ENCODE results near the gene PWWP2B.

Gene PWWP2B

DNA sequence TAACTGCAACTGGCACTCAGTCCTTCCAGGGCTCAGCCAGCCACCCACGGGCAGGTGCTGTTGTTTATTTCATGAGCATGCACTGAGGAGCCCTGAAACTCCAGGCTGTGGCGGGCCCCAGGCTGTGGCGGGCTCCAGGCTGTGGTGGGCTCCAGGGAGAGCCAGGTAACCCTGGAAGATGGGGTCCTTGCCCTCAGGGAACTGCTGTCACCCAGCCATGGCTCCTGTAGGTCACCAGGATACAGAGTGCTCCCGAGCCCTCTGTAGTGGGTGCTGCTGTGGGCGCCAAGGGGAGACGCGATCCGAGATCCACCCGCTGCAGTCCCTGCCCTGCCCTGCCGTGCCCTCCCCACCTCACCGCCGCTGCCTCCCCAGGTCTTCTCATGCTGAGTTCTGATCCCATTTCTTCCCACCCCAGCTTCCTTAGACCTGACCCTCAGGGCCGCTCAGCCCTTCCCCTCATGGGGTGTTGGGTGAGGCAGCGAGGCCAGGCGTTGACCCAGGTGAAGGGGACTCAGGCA lies 35.4 kb upstream of the PWWP2B start:
- H3K9ac ChIP-seq, result no peak overlapping the region
- peaks cover 15% of the 10 kb centered on the region; the same call in 1 of the 2 replicates for H3K27me3 ChIP-seq (ENCODE audit: insufficient read depth, low read depth)
- no peak overlapping the region for H2AFZ ChIP-seq (ENCODE audit: low read depth)
- H3K79me2 ChIP-seq (ENCODE audit: insufficient read depth, low read depth), result no peaks in the 10 kb centered on the region
- no peaks in the 10 kb centered on the region for H3K36me3 ChIP-seq (ENCODE audit: insufficient read depth)
- H3K4me3 ChIP-seq (IDR thresholded peaks at IDR 0.05; ENCODE audit: insufficient read depth, low read depth, low read length), result no peak overlapping the region
- no peaks in the 10 kb centered on the region for H3K4me1 ChIP-seq (ENCODE audit: low read depth, poor library complexity, severe bottlenecking)
- H3K4me2 ChIP-seq, result no peak overlapping the region
- no peak overlapping the region for H3K27ac ChIP-seq
- TF ChIP-seq, protein P1, sequence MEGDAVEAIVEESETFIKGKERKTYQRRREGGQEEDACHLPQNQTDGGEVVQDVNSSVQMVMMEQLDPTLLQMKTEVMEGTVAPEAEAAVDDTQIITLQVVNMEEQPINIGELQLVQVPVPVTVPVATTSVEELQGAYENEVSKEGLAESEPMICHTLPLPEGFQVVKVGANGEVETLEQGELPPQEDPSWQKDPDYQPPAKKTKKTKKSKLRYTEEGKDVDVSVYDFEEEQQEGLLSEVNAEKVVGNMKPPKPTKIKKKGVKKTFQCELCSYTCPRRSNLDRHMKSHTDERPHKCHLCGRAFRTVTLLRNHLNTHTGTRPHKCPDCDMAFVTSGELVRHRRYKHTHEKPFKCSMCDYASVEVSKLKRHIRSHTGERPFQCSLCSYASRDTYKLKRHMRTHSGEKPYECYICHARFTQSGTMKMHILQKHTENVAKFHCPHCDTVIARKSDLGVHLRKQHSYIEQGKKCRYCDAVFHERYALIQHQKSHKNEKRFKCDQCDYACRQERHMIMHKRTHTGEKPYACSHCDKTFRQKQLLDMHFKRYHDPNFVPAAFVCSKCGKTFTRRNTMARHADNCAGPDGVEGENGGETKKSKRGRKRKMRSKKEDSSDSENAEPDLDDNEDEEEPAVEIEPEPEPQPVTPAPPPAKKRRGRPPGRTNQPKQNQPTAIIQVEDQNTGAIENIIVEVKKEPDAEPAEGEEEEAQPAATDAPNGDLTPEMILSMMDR (conservative IDR thresholded peaks at IDR 0.05; ENCODE audit: low read depth, low read length), result no peak
- H4K20me1 ChIP-seq (ENCODE audit: insufficient read depth), result no peaks in the 10 kb centered on the region

DNA sequence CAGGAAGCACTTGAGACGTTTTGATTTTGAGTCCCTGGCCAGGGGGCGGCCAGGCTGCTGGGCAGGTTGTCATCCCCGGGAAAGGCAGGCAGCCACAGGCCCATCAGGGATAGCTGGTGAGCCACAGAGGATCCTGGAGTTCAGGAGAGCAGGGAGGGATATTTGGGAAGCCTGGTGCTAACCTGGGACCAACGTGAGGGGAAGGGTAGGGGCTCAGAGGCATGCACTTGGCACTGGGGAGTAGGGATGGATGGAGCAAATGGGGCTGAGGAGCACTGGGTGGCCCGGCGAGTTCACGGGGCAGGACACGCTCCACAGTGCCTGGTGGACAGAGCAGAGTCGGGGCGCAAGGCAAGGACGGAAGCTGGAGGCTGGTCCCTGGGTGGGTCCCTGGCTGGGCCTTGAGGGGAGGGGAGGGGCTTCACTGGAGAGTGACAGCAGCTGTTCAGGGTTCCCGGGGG lies 34.8 kb upstream of the PWWP2B start:
- TF ChIP-seq, protein P1 (conservative IDR thresholded peaks at IDR 0.05; ENCODE audit: low read depth, low read length), result no peak
- Histone ChIP-seq H3K9ac (no peak overlapping the region), H3K4me1 (ENCODE audit: low read depth, poor library complexity, severe bottlenecking) (no peaks in the 10 kb centered on the region), H3K27ac (no peak overlapping the region), H3K79me2 (ENCODE audit: insufficient read depth, low read depth) (no peaks in the 10 kb centered on the region), H3K4me2 (no peak overlapping the region), H4K20me1 (ENCODE audit: insufficient read depth) (no peaks in the 10 kb centered on the region), H3K27me3 (ENCODE audit: insufficient read depth, low read depth) (peaks cover 15% of the 10 kb centered on the region; the same call in 1 of the 2 replicates), H3K4me3 (IDR thresholded peaks at IDR 0.05; ENCODE audit: insufficient read depth, low read depth, low read length) (no peak overlapping the region), H3K36me3 (ENCODE audit: insufficient read depth) (no peaks in the 10 kb centered on the region), H2AFZ (ENCODE audit: low read depth) (no peak overlapping the region)

DNA sequence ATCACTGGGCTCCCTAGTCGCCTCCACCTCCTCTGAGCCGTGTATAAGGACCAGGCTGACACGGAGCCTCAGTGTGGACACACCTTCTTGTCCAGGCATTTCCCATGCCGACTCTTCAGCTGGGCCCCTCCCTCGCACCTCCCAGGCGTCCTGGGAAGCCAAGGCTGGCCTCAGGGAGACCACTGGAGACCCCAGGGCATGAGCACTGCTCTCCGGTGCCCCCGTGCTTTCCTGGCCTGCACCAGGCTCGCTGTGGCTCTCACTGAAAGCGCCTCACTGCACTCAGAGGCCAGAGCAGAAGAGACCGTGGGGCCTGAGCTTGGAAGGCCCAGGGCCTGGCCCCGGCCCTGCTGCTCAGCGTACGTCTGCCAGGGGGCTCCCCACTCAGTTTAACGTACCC lies 33.6 kb upstream of the PWWP2B start:
- Histone ChIP-seq H3K4me1 (ENCODE audit: low read depth, poor library complexity, severe bottlenecking) (no peaks in the 10 kb centered on the region), H2AFZ (ENCODE audit: low read depth) (no peak overlapping the region), H3K27me3 (ENCODE audit: insufficient read depth, low read depth) (peaks cover 19% of the 10 kb centered on the region; the same call in 1 of the 2 replicates), H4K20me1 (ENCODE audit: insufficient read depth) (no peaks in the 10 kb centered on the region), H3K36me3 (ENCODE audit: insufficient read depth) (no peaks in the 10 kb centered on the region), H3K4me2 (no peak overlapping the region), H3K79me2 (ENCODE audit: insufficient read depth, low read depth) (no peaks in the 10 kb centered on the region), H3K9ac (no peak overlapping the region), H3K27ac (no peak overlapping the region), H3K4me3 (IDR thresholded peaks at IDR 0.05; ENCODE audit: insufficient read depth, low read depth, low read length) (no peak overlapping the region)
- TF ChIP-seq, protein P1 (conservative IDR thresholded peaks at IDR 0.05; ENCODE audit: low read depth, low read length), result no peak

DNA sequence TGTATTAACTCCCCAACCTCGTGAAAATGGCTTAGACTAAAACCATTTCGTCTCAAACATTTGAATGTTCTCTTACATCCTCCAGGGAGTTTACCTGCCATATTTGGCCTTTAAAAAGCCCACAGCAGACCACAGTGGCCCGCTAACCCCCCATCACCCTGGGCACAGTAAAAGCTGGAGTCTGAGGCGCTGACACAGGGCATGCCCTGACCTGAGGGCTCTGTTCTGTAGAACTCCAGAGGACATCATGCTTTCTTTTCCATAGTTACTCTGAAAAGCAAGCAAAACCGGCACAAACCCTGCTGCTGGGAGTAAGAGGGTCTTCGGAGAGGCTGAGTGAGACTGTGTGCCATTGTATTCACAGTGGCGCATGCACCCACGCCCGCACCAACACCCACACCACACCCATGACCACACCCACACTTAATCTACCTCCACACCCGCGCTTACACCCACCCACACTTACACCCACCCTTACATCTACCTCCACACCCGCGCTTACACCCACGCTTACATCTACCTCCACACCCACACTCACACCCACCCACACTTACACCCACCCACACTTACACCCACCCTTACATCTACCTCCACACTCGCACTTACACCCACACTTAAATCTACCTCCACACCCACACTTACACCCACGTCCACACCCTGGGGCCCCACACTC lies 32.9 kb upstream of the PWWP2B start:
- H3K4me1 ChIP-seq (ENCODE audit: low read depth, poor library complexity, severe bottlenecking), result no peaks in the 10 kb centered on the region
- no peak overlapping the region for H3K4me2 ChIP-seq
- no peak overlapping the region for H3K9ac ChIP-seq
- no peak overlapping the region for H3K27ac ChIP-seq
- H2AFZ ChIP-seq (ENCODE audit: low read depth), result no peak overlapping the region
- no peaks in the 10 kb centered on the region for H3K79me2 ChIP-seq (ENCODE audit: insufficient read depth, low read depth)
- H3K36me3 ChIP-seq (ENCODE audit: insufficient read depth), result no peaks in the 10 kb centered on the region
- peaks cover 25% of the 10 kb centered on the region; the same call in 1 of the 2 replicates for H3K27me3 ChIP-seq (ENCODE audit: insufficient read depth, low read depth)
- no peak overlapping the region for H3K4me3 ChIP-seq (IDR thresholded peaks at IDR 0.05; ENCODE audit: insufficient read depth, low read depth, low read length)
- H4K20me1 ChIP-seq (ENCODE audit: insufficient read depth), result no peaks in the 10 kb centered on the region
- TF ChIP-seq, protein P1 (conservative IDR thresholded peaks at IDR 0.05; ENCODE audit: low read depth, low read length), result no peak
